HG03342 (cell line): ENCODE results near the gene SBK2.
"Not testable (repeated sequence)": the region's sequence is repeated elsewhere in the genome, so short reads cannot be mapped to it uniquely, and the experiment has no call there.

Experiments
- ATAC-seq: cut with Tn5 transposase; IDR thresholded peaks from one replicate; pipeline ENCODE4 v1.9.1; 2021; ENCODE audit warnings: mild to moderate bottlenecking, moderate library complexity; ENCODE audit not compliant: unreplicated experiment

The SBK2 gene, protein sequence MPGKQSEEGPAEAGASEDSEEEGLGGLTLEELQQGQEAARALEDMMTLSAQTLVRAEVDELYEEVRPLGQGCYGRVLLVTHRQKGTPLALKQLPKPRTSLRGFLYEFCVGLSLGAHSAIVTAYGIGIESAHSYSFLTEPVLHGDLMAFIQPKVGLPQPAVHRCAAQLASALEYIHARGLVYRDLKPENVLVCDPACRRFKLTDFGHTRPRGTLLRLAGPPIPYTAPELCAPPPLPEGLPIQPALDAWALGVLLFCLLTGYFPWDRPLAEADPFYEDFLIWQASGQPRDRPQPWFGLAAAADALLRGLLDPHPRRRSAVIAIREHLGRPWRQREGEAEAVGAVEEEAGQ

DNA sequence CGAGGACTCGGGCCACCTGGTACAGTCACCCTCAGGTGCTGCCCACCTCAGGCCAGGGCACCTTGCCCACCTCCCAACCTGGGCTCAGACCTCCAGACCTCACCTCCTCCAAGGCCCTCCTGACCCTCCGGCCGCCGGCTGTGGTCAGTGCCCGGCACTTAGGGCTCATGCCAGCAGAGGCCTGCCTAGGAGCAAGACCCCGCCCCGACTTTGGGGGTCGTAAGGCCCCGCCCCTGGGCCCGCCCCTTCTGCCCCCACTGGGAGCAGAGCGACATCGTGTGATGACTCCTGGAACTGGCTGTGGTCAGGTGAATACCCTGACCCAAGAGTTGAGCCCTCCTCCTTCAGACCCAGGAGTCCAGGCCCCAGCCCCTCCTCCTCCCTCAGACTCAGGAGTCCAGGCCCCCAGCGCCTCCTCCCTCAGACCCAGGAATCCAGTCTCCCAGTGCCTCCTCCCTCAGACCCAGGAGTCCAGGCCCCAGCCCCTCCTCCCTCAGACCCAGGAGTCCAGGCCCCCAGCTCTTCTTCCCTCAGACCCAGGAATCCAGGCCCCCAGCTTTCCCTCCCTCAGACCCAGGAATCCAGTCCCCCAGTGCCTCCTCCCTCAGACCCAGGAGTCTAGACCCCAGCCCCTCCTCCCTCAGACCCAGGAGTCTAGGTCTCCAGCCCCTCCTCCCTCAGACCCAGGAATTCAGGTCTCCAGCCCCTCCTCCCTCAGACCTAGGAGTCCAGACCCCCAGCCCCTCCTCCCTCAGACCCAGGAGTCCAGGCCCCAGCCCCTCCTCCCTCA lies at the start of gene SBK2:
Gene SBK2 (minus strand): TSS at position 183 of the 790 bp plus-strand sequence. CDS start 839 bp downstream, outside the sequence.
- no peak for ATAC-seq

- ATAC-seq: no peak
Measured at GRCh38 chr19:55585658-55586339, 48.9 kb upstream of the SBK2 start.

DNA sequence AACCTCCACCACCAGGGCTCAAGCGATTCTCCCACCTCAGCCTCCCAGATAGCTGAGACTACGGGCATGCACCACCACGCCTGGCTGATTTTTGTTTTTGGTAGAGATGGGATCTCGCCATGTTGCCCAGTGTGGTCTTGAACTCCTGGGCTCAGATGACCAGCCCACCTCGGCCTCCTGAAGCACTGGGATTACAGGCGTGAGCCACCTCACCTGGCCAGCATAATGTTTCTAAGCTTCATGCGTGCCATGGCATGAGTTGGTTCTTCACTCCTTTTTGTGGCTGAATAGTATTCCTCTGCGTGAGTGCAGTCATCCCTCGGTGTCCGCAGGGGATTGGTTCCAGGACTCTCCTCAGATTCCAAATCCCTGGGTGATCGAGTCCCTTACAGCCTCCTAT lies 47.9 kb upstream of the SBK2 start:
- no peak for ATAC-seq

DNA sequence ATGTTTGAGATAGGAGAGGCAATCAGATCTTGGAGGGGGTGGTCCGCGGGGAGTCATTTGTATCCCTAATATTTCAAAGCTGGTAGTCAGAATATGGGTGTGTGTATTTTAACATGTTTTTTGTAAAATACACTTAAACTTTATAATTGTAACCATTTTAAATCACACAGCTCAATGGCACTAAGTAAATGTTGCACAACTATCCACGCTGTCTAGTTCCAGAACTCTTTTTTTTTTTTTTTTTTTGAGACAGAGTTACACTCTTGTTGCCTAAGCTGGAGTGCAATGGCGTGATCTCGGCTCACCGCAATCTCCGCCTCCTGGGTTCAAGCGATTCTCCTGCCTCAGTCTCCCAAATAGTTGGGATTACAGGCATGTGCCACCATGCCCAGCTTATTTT lies 47.0 kb upstream of the SBK2 start:
- ATAC-seq: not testable (repeated sequence)

DNA sequence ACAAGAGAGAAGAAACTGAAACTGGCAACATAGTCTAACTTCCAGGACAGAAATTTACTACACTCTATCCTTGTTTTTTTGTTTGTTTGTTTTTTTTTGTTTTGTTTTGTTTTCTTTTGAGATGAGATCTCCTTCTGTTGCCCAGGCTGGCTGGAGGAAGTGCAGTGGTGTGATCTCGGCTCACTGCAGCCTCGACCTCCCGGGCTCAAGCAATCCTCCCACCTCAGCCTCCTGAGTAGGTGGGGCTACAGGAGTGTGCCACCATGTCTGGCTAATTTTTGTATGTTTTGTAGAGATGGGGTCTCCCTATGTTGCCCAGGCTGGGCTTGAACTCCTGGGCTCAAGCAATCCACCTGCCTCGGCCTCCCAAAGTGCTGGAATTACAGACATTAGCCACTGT lies 45.4 kb upstream of the SBK2 start:
- ATAC-seq: not testable (repeated sequence)

- no peak for ATAC-seq
Measured at GRCh38 chr19:55581823-55582223, 44.9 kb upstream of the SBK2 start.

DNA sequence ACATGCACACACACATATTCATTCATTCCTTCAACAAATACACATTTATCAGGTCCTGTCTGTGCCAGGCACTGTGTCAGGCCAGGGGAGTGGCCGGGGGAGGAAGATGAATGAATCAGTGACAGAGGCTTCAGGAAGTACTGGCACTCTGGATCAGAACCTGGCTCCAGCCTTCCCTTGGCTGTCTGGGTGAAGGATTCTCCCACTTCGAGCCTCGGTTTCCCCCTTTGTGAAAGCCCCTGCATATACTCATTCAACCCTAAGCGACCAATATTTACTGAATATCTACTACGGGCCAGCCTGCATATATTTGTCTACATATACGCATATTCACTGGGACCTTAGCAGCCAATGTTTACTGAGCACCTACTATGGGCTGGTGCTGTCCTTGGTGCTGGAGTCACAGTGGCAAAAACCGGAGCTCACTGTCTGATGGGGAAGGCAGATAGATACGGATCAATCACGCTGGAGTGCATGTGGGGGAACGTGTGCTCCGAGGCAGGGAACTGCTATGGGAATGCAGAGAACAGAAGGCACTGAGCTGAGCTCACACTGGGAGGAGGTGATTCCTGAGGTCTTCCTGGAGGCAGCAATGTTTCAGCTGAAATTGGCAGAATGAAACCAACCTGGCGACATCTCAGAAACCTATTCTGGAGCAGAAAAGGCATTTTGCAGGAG lies 44.4 kb upstream of the SBK2 start:
- ATAC-seq: no peak

GRCh38 chr19:55580628-55581144 lies 43.8 kb upstream of the SBK2 start, which contains the start of gene ZNF579:
TSS of gene ZNF579 (minus strand) at chr19:55580848. CDS start at chr19:55579639, 1,209 bp downstream.
- no peak for ATAC-seq

DNA sequence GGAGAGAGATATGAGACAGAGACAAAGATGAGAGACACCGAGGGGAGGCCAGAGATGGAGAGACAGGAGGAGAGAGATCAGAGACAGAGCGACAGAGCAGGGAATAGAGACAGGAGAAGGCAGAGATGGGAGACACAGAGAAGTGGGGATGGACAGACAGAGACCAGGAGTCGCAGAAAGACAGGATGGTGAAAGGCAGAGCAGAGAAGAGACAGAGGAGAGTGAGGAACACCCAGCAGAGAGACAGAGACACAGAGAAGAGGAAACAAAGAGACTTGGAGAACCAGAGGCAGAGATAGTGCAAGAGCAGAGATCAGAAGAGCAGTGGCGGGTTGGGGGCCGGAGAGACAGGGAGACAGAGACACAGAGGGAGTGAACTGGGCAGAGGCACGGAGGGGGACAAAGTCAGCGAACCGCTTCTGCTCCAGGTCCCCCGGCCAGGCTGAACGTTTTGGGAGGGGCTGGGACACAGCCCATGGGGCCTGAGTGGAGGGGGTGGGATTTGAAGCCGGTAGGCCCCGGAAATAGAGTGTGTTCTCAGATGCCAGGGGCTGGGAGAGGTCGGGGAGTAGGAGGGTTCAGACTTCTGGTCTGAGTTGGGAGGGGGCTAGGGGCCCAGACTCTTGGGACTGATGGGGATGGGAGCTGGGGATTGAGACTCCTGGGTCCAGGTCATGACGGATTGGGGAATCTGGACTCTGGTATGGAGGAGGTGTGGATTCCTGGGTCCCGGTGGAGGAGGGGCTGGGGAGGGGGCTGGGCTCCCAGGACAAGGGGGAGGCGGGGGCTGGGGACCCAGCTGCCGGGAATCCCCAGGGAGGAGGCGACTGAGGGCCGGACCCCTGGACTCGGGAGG lies 43.1 kb upstream of the SBK2 start:
- no peak for ATAC-seq

DNA sequence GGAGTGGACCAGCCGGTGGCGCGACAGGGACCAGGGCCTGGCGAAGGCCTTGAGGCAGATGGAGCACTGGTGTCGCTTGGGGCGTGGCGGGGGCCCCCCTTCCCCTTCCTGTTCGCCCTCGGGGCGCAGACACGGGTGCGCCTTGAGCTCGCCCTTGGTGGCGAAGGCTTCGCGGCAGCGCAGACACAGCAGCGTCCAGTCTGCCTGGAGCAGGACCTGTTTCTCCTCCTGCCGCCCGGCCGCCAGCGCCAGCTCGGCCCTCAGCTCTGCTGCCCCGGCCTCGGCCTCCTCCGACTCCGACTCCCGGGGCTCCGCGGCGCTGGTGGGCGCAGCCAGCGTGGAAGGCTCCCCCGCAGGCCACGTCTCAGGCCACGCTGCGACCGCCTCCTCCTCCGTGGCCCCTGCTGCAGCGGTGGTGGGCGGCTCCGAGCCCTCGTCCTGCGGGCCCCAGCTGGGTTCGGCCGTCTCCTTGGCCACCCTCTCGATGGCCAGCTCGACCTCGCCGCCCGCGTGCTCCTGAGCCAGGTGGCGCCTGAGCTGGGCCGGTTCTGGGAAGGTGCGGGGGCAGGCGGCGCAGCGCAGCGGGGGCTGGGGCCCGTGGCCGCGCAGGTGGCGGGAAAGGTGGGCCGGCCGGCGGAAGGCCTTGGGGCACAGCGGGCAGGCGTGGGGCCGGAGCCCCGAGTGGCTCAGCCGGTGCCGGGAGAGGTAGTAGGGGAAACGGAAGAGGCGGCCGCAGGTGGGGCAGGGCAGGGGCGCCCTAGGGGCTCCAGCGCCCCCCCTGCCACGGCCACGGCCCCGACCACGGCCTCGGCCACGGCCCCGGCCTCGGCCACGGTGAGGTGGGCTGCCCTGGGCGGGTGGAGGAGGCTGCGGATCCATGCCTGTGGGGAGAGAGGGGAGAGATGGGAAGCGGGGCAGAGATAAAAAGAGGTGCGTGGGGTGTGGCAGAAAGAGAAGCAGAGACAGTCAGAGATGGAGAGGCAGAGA lies 42.1 kb upstream of the SBK2 start:
- no peak for ATAC-seq

DNA sequence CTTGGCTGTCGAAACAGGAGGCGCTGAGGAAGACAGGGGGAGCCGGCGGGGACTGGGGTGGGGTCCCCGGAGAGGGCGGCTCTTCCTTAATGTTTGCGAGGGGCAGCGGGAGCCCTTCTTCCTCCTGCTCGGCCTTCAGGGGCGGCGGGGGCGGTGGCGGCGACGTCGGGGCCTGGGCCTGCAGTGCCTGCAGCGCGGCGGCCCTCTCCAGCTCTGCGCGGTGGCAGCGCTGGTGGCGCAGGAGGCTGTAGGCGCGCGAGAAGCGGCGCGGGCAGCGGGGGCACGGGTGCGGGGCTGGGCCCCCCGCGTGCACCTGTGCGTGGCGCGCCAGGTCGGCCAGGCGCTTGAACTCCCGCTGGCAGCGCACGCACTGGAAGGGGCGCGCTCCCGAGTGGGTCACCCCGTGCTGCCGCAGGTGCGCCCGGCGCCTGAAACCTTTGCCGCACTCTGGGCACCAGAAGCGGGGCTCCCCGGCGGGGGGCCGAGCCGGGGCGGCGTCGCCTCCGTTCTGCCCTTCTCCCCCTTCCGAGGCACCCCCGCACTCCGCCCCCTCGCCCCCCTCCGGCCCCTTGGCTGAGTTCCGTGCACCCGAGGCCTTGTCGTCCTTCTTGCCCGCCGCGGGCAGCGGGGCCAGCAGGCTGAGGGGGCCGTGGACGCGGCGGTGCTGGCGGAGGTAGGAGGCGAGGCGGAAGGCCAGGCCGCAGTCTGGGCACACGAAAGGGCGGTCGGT lies 41.3 kb upstream of the SBK2 start:
- no peak for ATAC-seq

GRCh38 chr19:55576746-55577145 lies 39.8 kb upstream of the SBK2 start:
- no peak for ATAC-seq

DNA sequence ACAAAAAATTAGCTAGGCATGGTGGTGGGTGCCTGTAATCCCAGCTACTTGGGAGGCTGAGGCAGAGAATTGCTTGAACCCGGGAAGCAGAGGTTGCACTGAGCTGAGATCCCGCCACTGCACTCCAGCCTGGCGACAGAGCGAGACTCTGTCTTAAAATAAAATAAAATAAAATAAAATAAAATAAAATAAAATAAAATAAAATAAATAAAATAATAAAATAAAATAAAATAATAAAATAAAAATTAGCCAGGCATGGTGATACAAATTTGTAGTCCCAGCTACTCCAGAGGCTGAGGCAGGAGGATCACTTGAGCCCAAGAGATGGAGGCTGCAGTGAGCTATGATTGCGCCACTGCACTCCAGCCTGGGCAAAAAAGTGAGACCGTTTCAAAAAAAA lies 37.0 kb upstream of the SBK2 start:
- ATAC-seq: not testable (repeated sequence)

- not testable (repeated sequence) for ATAC-seq
Measured at GRCh38 chr19:55569477-55569876, 32.5 kb upstream of the SBK2 start.

DNA sequence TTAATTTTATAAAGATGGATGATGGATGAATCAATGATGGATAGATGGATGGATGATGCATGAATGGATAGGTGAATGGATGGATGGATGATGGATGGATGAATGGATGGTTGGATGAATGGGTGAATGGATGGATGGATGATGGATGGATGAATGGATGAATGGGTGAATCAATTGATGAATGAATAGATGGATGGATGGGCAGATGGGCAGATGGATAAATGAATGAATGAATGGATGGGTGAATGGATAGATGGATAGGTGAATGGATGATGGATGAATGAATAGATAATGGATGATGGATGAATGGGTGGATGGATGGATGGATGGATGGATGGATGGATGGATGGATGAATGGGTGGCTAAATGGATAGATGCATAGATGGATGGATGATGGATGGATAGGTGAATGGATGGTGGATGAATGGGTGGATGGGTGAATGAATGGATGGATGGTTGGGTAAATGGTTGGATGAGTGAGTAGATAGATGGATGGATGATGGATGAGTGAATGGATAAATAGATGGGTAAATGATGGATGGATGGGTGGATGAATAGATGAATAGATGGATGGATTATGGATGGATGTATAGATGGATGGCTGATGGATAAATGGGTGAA lies 30.9 kb upstream of the SBK2 start:
- ATAC-seq: no peak

DNA sequence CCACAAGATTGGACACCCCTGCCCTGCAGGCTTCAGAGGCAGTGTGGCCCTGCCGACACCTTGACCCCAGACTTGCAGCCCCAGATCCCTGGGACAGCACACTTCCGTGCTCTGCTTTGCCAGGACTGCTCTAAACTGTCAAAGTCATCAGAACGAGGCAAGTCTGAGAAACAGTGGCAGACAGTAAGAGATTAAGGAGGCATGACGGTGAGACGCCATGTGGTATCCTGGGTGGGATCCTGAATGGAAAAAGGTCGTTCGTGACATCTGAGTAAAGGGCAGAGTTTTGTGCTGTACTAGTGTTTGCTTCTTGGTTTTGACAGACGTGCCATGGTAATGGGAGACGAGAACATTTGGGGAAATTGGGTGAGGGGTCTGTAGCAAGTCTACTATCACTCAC lies 29.9 kb upstream of the SBK2 start:
- no peak for ATAC-seq

DNA sequence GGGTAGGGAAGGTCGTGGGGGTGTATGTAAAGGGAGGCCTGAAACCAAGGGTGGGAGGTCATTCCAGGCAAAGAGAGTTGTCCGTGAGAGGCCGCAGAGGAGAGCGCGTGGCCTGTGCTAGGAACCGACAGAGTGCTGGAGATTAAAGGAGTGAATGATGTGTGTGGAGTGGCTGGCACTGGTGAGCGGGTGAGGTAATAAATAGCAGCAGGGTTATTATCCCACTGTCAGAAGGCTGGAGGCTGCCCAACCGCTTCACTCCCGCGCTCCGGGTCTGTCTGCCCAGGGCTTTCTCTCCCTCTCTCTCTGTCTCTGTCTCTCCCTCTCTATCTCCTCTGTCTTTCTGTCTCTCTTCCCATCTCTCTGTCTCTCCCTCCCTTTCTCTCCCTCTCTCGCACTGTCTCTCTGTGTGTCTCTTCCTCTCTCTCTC lies 26.3 kb upstream of the SBK2 start:
- no peak for ATAC-seq
